NB4 (cell line): ENCODE results near the gene TEAD1.

Experiments used
- POLR2A ChIP-seq: IDR thresholded peaks from 2 replicates; pipeline ENCODE4 v1.6.1; 2011; ENCODE audit warnings: mild to moderate bottlenecking; ENCODE audit not compliant: insufficient read length; ENCODE audit errors: extremely low read depth
- TF ChIP-seq, protein P1 (sequence below): IDR thresholded peaks from one replicate; pipeline ENCODE4 v1.5.1; 2012; ENCODE audit warnings: low read depth, low read length

DNA sequence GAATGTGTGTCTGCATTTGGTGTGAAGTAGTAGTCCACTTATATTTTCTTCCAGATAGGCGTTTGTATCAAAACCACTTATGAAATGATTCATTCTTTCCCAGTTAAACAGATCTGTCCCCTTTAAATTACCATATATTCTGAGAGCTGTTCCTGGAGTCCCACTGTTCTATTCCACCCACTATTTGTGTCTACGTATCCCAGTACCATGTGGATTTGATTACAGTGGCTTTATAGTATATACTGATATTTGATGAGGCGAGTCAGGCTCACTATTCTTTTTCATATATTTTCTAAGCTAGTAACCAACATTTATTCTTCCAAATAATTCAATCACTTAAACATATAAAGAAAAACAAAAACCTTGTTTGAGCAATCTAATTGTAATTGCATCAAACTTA lies 253.0 kb downstream of the TEAD1 start:
- TF ChIP-seq, protein P1, sequence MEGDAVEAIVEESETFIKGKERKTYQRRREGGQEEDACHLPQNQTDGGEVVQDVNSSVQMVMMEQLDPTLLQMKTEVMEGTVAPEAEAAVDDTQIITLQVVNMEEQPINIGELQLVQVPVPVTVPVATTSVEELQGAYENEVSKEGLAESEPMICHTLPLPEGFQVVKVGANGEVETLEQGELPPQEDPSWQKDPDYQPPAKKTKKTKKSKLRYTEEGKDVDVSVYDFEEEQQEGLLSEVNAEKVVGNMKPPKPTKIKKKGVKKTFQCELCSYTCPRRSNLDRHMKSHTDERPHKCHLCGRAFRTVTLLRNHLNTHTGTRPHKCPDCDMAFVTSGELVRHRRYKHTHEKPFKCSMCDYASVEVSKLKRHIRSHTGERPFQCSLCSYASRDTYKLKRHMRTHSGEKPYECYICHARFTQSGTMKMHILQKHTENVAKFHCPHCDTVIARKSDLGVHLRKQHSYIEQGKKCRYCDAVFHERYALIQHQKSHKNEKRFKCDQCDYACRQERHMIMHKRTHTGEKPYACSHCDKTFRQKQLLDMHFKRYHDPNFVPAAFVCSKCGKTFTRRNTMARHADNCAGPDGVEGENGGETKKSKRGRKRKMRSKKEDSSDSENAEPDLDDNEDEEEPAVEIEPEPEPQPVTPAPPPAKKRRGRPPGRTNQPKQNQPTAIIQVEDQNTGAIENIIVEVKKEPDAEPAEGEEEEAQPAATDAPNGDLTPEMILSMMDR = no peak
- TF ChIP-seq POLR2A = no peak
